Vagina (tissue), 2 donors: Measurements from ENCODE around the gene MBD4. TPM values are rescaled to one million over a fixed set of nuclear protein-coding genes. Genes with fewer than 3 reads are reported as not detected.
"Not testable (repeated sequence)": the region's sequence is repeated elsewhere in the genome, so short reads cannot be mapped to it uniquely, and the experiment has no call there.

Source experiments
- DNase-seq, 2 donors: peaks; one replicate each; pipeline ENCODE4 v3.0.0-alpha.2; 2017; ENCODE audit errors: extremely low spot score in 2 of 2
- H3K27ac ChIP-seq: fragments of 200-600 bp; sonication (generic); one replicate; pipeline ENCODE4 v1.5.1; 2019
- H3K27me3 ChIP-seq: fragments of 200-600 bp; sonication (generic); one replicate; pipeline ENCODE4 v1.5.1; 2019
- H3K36me3 ChIP-seq, 2 donors: fragments of 200-600 bp; sonication (generic); one replicate each; pipeline ENCODE4 v1.5.1; 2017 to 2019
- H3K4me1 ChIP-seq: fragments of 200-600 bp; sonication (generic); one replicate; pipeline ENCODE4 v1.5.1; 2019
- H3K4me3 ChIP-seq, 2 donors: fragments of 200-600 bp; sonication (generic); 1 replicate in 1 of 2; 2 replicates in 1 of 2; pipeline ENCODE4 v1.5.1; 2016 to 2019
- H3K9me3 ChIP-seq: fragments of 200-600 bp; sonication (generic); one replicate; pipeline ENCODE4 v1.5.1; 2019
- CTCF ChIP-seq, 3 experiments: fragments of 450-650 bp in 2 of 3; fragments of 200-600 bp in 1 of 3; sonication (generic) in 1 of 3; IDR thresholded peaks; one replicate each; pipeline ENCODE4 v1.5.1; 2017 to 2019; ENCODE audit warnings: antibody characterized with exemption in 3 of 3, mild to moderate bottlenecking in 2 of 3, moderate library complexity in 2 of 3
- POLR2A ChIP-seq, 2 donors: fragments of 450-650 bp; IDR thresholded peaks; one replicate each; pipeline ENCODE4 v1.6.1; 2017; ENCODE audit warnings: antibody characterized with exemption in 2 of 2, mild to moderate bottlenecking in 2 of 2, moderate library complexity in 2 of 2
- POLR2AphosphoS5 ChIP-seq, 2 donors: sonication (generic); formaldehyde crosslinking; IDR thresholded peaks; one replicate each; pipeline ENCODE4 v1.9.0; 2017; ENCODE audit warnings: antibody characterized with exemption in 2 of 2, mild to moderate bottlenecking in 2 of 2, low read depth in 1 of 2; ENCODE audit not compliant: insufficient read depth in 1 of 2
- intact Hi-C: fragments of 100-400 bp; cut with DNase I; formaldehyde crosslinking; loops from one replicate; pipeline ENCODE4 v1.15.1; 2023
- total RNA-seq: library from RNA; depleted of rRNA; stranded (reverse); fragments of >200 nt; gene quantifications from one replicate; pipeline ENCODE4 v1.2.3, GENCODE V29; 2016

The MBD4 gene
- total RNA-seq, 1 donor from 2014 or later = 32.4 TPM

- peaks cover 0 to 30% of the 10 kb centered on the region in 2 donors for H3K36me3 ChIP-seq
- DNase-seq = no peak
- H3K27me3 ChIP-seq = no peaks in the 10 kb centered on the region
- no peak for TF ChIP-seq CTCF (IDR thresholded peaks at IDR 0.05)
- no peak for TF ChIP-seq POLR2A (IDR thresholded peaks at IDR 0.05)
- no peak for TF ChIP-seq POLR2AphosphoS5 (IDR thresholded peaks at IDR 0.05; ENCODE audit: insufficient read depth in 1 of 2, low read depth in 1 of 2)
- intact Hi-C loops = no loop called here
- H3K27ac ChIP-seq = peak overlapping the region; percentile 63
- H3K9me3 ChIP-seq = no peaks in the 10 kb centered on the region
- peaks cover 12% of the 10 kb centered on the region for H3K4me1 ChIP-seq
- no peak overlapping the region for H3K4me3 ChIP-seq
These were observed 50.2 kb downstream of the MBD4 start for GRCh38 chr3:129389572-129389937.

- H3K27me3 ChIP-seq, DNase-seq, H3K4me3 ChIP-seq, intact Hi-C loops, H3K9me3 ChIP-seq: not testable (repeated sequence)
- peak overlapping the region; percentile 63 for H3K27ac ChIP-seq
- H3K4me1 ChIP-seq = peaks cover 12% of the 10 kb centered on the region
- peaks cover 0 to 30% of the 10 kb centered on the region in 2 donors for H3K36me3 ChIP-seq
These were observed 50.8 kb downstream of the MBD4 start for GRCh38 chr3:129388791-129389571.

- peak overlapping the region; percentile 63 for H3K27ac ChIP-seq
- peaks cover 7% of the 10 kb centered on the region for H3K4me1 ChIP-seq
- H3K4me3 ChIP-seq = no peak overlapping the region
- TF ChIP-seq POLR2A (IDR thresholded peaks at IDR 0.05) (no peak), CTCF (IDR thresholded peaks at IDR 0.05) (no peak), POLR2AphosphoS5 (IDR thresholded peaks at IDR 0.05; ENCODE audit: insufficient read depth in 1 of 2, low read depth in 1 of 2) (no peak)
- H3K36me3 ChIP-seq = peaks cover 0 to 23% of the 10 kb centered on the region in 2 donors
- no peaks in the 10 kb centered on the region for H3K9me3 ChIP-seq
- H3K27me3 ChIP-seq = no peaks in the 10 kb centered on the region
- intact Hi-C loops = no loop called here
- no peak for DNase-seq
These were observed 52.3 kb downstream of the MBD4 start for GRCh38 chr3:129387487-129387886.

GRCh38 chr3:129386984-129387383, 52.8 kb downstream of the MBD4 start:
- Histone ChIP-seq H3K9me3 (no peaks in the 10 kb centered on the region), H3K4me1 (peaks cover 7% of the 10 kb centered on the region), H3K4me3 (no peak overlapping the region), H3K36me3 (peaks cover 0 to 23% of the 10 kb centered on the region in 2 donors), H3K27me3 (no peaks in the 10 kb centered on the region), H3K27ac (no peak overlapping the region)
- intact Hi-C loops = no loop called here
- no peak for TF ChIP-seq POLR2AphosphoS5 (IDR thresholded peaks at IDR 0.05; ENCODE audit: insufficient read depth in 1 of 2, low read depth in 1 of 2)
- no peak for TF ChIP-seq CTCF (IDR thresholded peaks at IDR 0.05)
- TF ChIP-seq POLR2A (IDR thresholded peaks at IDR 0.05) = no peak
- DNase-seq = no peak

- H3K4me1 ChIP-seq, DNase-seq, intact Hi-C loops, H3K27ac ChIP-seq, H3K9me3 ChIP-seq, H3K4me3 ChIP-seq, H3K27me3 ChIP-seq: not testable (repeated sequence)
- peaks cover 0 to 14% of the 10 kb centered on the region in 2 donors for H3K36me3 ChIP-seq
These were observed 54.2 kb downstream of the MBD4 start for GRCh38 chr3:129385507-129385906.

- TF ChIP-seq POLR2AphosphoS5 (IDR thresholded peaks at IDR 0.05; ENCODE audit: insufficient read depth in 1 of 2, low read depth in 1 of 2) = no peak
- no peak for TF ChIP-seq CTCF (IDR thresholded peaks at IDR 0.05)
- TF ChIP-seq POLR2A (IDR thresholded peaks at IDR 0.05) = no peak
- intact Hi-C loops = no loop called here
- H3K9me3 ChIP-seq = no peaks in the 10 kb centered on the region
- DNase-seq = no peak
- H3K27me3 ChIP-seq = no peaks in the 10 kb centered on the region
- no peak overlapping the region for H3K4me3 ChIP-seq
- H3K27ac ChIP-seq = no peak overlapping the region
- H3K4me1 ChIP-seq = peaks cover 7% of the 10 kb centered on the region
- H3K36me3 ChIP-seq = peaks cover 0 to 13% of the 10 kb centered on the region in 2 donors
These were observed 55.0 kb downstream of the MBD4 start for GRCh38 chr3:129384594-129385323.

- DNase-seq, H3K36me3 ChIP-seq, H3K4me1 ChIP-seq, H3K27me3 ChIP-seq, H3K27ac ChIP-seq, H3K9me3 ChIP-seq, intact Hi-C loops, H3K4me3 ChIP-seq: not testable (repeated sequence)
These were observed 55.6 kb downstream of the MBD4 start for GRCh38 chr3:129384103-129384502.
